Uterus (tissue), 4 donors: ENCODE measurements around the gene TEKT3. TPM values are rescaled to one million over a fixed set of nuclear protein-coding genes. Genes with fewer than 3 reads are reported as not detected.

Source experiments
- DNase-seq, 2 donors: peaks; one replicate each; pipeline ENCODE4 v3.0.0-alpha.2; 2019 to 2020
- H3K27ac ChIP-seq, 2 donors: fragments of 200-600 bp; sonication (generic); 1 replicate in 1 of 2; 2 replicates in 1 of 2; pipeline ENCODE4 v1.5.1; 2016 to 2018
- H3K27me3 ChIP-seq, 2 donors: fragments of 200-600 bp; sonication (generic); one replicate each; pipeline ENCODE4 v1.5.1; 2018 to 2019; ENCODE audit warnings: control low read depth in 1 of 2
- H3K36me3 ChIP-seq, 2 donors: fragments of 200-600 bp; sonication (generic); one replicate each; pipeline ENCODE4 v1.5.1; 2019; ENCODE audit warnings: control low read depth in 1 of 2
- H3K4me1 ChIP-seq, 2 donors: fragments of 200-600 bp; sonication (generic); one replicate each; pipeline ENCODE4 v1.5.1; 2018 to 2019; ENCODE audit warnings: control low read depth in 1 of 2
- H3K4me3 ChIP-seq, 2 donors: fragments of 200-600 bp; sonication (generic); 1 replicate in 1 of 2; 2 replicates in 1 of 2; pipeline ENCODE4 v1.5.1; 2018 to 2019; ENCODE audit warnings: mild to moderate bottlenecking in 1 of 2
- H3K9me3 ChIP-seq, 2 donors: fragments of 200-600 bp; sonication (generic); one replicate each; pipeline ENCODE4 v1.5.1; 2019; ENCODE audit warnings: control low read depth in 1 of 2
- POLR2A ChIP-seq, 2 donors: fragments of 450-650 bp; IDR thresholded peaks; one replicate each; pipeline ENCODE4 v1.6.1; 2016; ENCODE audit warnings: antibody characterized with exemption in 2 of 2, mild to moderate bottlenecking in 1 of 2, moderate library complexity in 1 of 2
- intact Hi-C: fragments of 100-400 bp; cut with DNase I; formaldehyde crosslinking; loops from one replicate; pipeline ENCODE4 v1.15.1; 2023; ENCODE audit warnings: low total_unique reads
- total RNA-seq, 4 donors: library from RNA; depleted of rRNA in 3 of 4; stranded (reverse); fragments of >200 nt in 3 of 4; gene quantifications; one replicate each; pipeline versions ENCODE4 v1.1.0 to v1.2.4, GENCODE V29; 2014 to 2023
- TF ChIP-seq, protein P1 (sequence below), 4 experiments: fragments of 200-600 bp in 2 of 4; fragments of 450-650 bp in 2 of 4; sonication (generic) in 2 of 4; IDR thresholded peaks; one replicate each; pipeline ENCODE4 v1.5.1; 2016 to 2019; ENCODE audit warnings: antibody characterized with exemption in 4 of 4, mild to moderate bottlenecking in 2 of 4, moderate library complexity in 1 of 4
- donor health status: DM: yes; HTN: yes; CAD: no.

The TEKT3 gene
- total RNA-seq, 4 donors from 2014 or later, result 0.51 to 2.6 (median 0.90) TPM; not detected in 1

DNA sequence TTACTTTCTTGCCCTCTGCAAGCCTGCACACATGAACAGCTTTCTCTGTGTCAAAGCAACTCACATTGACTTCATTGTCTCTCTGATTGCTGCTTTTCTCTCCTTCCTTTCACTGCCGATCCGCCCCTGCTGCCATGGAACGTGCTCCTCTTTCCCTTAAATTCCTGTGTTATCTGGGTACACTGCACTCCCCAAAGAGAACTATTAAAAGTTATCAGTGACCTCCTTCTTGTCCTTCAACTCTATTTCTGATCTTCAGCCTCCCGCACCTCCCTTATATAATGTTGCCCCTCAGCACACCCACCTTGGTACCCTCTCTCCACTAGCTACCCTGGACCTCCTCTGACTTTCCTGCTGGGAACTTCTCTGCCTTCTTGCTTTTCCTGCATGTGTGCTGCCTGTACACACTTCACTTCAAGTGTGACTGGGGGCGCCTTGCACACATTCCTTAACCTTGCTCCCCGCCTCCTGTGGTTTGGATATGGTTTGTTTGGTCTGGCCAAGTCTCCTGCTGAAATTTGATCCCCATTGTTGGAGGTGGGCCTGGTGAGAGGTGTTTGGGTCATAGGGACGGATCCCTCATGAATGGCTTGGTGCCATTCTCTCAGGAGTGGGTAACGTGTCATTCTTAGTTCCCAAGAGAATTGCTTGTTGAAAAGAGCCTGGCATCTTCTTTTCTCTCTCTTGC lies 49.6 kb downstream of the TEKT3 start:
- Histone ChIP-seq H3K4me3 (no peak overlapping the region), H3K4me1 (no peaks in the 10 kb centered on the region), H3K9me3 (no peaks in the 10 kb centered on the region), H3K27ac (no peak overlapping the region), H3K27me3 (no peaks in the 10 kb centered on the region), H3K36me3 (no peaks in the 10 kb centered on the region)
- TF ChIP-seq POLR2A (IDR thresholded peaks at IDR 0.05), result no peak
- TF ChIP-seq, protein P1, sequence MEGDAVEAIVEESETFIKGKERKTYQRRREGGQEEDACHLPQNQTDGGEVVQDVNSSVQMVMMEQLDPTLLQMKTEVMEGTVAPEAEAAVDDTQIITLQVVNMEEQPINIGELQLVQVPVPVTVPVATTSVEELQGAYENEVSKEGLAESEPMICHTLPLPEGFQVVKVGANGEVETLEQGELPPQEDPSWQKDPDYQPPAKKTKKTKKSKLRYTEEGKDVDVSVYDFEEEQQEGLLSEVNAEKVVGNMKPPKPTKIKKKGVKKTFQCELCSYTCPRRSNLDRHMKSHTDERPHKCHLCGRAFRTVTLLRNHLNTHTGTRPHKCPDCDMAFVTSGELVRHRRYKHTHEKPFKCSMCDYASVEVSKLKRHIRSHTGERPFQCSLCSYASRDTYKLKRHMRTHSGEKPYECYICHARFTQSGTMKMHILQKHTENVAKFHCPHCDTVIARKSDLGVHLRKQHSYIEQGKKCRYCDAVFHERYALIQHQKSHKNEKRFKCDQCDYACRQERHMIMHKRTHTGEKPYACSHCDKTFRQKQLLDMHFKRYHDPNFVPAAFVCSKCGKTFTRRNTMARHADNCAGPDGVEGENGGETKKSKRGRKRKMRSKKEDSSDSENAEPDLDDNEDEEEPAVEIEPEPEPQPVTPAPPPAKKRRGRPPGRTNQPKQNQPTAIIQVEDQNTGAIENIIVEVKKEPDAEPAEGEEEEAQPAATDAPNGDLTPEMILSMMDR (IDR thresholded peaks at IDR 0.05), result no peak
- DNase-seq, result no peak
- intact Hi-C loops, result no loop called here

DNA sequence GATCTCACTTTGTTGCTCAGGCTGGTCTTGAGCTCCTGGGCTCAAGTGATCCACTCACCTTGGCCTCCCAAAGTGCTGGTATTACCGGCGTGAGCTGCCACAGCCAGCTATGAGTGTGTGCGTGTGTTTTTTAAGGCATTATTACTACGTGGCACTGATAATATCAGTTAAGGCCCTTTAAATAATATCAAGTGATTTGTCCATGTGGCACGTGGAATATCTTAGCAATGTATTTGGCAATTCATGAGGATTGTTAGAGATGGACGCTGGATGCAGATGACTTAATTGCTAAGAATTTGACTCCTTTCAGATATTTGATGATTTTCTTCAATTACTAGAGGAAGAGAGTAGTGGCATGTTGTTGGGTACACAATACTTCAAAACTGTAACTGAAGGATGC lies 50.8 kb downstream of the TEKT3 start:
- DNase-seq, result no peak
- no peak for TF ChIP-seq POLR2A (IDR thresholded peaks at IDR 0.05)
- TF ChIP-seq, protein P1 (IDR thresholded peaks at IDR 0.05), result no peak
- Histone ChIP-seq H3K27ac (no peak overlapping the region), H3K9me3 (no peaks in the 10 kb centered on the region), H3K36me3 (no peaks in the 10 kb centered on the region), H3K4me1 (no peaks in the 10 kb centered on the region), H3K4me3 (no peak overlapping the region), H3K27me3 (no peaks in the 10 kb centered on the region)
- intact Hi-C loops, result no loop called here

DNA sequence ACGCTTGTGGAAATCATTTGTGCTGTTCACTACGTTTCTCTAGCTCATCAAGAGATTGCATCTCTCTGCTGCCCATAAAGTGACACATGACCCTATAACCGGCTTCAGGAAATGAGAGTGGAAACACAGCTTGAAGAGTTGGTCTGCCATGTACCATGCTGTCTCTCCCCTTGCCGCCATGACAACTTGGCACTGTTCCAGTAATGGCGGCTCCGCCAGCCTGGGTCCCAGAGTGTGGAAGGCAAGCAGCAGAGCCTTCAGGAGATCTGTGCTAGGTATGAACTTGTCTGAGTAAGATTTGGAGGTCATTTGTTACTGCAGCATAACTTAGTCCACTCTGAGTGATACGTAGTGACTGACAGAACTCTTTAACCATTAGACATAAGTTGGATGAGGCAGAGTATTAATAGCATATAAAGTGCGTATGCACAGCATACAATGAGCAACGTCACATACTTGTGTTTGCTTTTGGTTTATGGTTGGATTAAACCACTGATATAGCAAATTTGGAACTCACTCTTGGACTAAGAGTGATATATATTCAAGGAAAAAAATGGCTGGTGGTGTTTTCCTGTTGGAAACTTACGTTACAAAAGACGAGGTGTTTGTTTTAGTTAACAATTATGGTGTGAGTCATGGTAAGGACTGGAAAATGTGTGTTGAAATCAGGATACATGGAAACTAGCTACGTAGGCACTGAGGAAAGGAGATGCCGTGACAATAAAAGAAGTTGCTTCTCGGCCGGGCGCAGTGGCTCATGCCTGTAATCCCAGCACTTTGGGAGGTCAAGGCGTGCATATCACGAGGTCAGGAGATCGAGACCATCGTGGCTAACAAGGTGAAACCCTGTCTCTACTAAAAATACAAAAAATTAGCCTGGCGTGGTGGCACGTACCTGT lies 51.9 kb downstream of the TEKT3 start:
- H3K4me1 ChIP-seq, result no peaks in the 10 kb centered on the region
- H3K4me3 ChIP-seq, result no peak overlapping the region
- H3K27me3 ChIP-seq, result no peaks in the 10 kb centered on the region
- no peak for TF ChIP-seq POLR2A (IDR thresholded peaks at IDR 0.05)
- TF ChIP-seq, protein P1 (IDR thresholded peaks at IDR 0.05), result no peak
- H3K36me3 ChIP-seq, result no peaks in the 10 kb centered on the region
- no peaks in the 10 kb centered on the region for H3K9me3 ChIP-seq
- intact Hi-C loops, result no loop called here
- DNase-seq, result no peak
- no peak overlapping the region for H3K27ac ChIP-seq

DNA sequence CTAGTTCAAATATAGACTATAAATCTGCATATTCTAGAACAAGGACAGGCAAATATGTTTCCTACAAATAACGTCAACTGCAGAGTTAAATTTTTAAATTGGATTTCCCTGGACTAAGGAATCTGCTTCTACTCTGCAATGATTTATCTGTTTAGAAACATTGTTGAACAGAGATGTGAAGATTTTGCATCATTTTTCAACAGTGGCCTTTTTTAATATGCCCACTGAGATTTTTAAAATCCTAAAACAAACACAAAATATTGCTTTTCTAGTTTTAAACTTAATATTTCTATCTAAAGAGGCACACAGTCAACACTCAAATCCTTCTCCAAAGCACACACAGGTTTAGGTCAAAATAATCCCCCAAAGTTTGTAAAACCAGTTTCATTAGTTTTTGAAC lies 52.5 kb downstream of the TEKT3 start:
- no peak for TF ChIP-seq POLR2A (IDR thresholded peaks at IDR 0.05)
- TF ChIP-seq, protein P1 (IDR thresholded peaks at IDR 0.05), result no peak
- no peaks in the 10 kb centered on the region for H3K9me3 ChIP-seq
- no peaks in the 10 kb centered on the region for H3K4me1 ChIP-seq
- no peaks in the 10 kb centered on the region for H3K36me3 ChIP-seq
- H3K27me3 ChIP-seq, result no peaks in the 10 kb centered on the region
- no peak for DNase-seq
- H3K4me3 ChIP-seq, result no peak overlapping the region
- intact Hi-C loops, result no loop called here
- no peak overlapping the region for H3K27ac ChIP-seq
